EL (cell line): ENCODE data around the gene TMEM100.

ENCODE experiments used
- DNase-seq: peaks from one replicate; pipeline ENCODE4 v3.0.0-alpha.2; 2016

The TMEM100 gene, protein sequence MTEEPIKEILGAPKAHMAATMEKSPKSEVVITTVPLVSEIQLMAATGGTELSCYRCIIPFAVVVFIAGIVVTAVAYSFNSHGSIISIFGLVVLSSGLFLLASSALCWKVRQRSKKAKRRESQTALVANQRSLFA

GRCh38 chr17:55722742-55723487 lies at the start of gene TMEM100:
Gene TMEM100, minus strand, starts transcription at chr17:55722864. Its CDS starts 1,794 bp downstream, at chr17:55721070.
- DNase-seq: peak; percentile 59

DNA sequence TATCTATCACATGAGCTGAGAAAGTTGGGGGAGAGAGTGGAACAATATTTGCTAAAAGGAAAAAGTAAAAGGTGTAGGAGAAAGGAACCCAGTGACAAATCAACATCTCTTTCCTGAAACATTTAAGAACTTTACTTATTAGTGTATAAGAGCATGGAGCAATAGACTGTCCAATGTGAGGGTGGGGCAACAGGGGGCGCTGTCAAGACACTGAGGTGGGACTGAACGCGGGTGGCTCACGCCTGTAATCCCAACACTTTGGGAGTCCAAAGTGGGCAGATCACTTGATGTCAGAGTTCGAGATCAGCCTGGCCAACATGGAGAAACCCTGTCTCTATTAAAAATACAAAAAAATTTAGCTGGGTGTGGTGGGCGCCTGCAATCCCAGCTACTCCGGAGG lies 49.4 kb upstream of the TMEM100 start:
- no peak for DNase-seq

DNA sequence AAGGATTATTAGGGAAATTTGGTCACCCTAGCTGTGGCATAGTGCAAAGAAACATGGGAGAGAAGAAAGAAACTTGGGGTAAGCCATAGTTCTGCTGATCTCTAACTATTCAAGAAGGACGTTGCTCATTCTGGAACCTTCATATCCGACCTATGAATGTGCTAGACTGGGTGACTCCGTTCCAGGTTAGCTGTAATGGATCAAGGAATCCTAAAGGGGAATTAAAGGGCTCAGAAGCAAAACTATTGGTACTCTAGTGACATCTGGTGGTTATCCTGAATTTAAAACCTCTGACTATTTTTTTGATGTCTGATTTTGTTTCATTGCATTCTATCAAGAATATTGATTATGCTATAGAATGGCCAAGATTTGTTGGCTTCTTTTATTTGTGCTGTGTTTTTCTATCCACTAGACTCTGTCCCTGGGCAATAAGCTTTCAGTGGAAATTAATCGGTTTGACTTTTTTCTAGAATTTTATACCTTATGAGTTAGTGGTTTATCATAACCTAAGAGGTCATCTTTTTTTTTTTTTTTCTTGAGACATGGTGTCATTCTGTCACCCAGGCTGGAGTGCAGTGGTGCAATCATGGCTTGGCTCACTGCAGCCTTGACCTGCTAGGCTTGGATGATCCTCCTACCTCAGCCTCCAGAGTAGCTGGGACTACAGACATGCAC lies 47.7 kb upstream of the TMEM100 start:
- DNase-seq: peak; percentile 64

GRCh38 chr17:55769625-55770000 lies 46.9 kb upstream of the TMEM100 start:
- DNase-seq: peak; percentile 83

GRCh38 chr17:55768936-55769624 lies 46.4 kb upstream of the TMEM100 start:
- DNase-seq: peak; percentile 45

DNA sequence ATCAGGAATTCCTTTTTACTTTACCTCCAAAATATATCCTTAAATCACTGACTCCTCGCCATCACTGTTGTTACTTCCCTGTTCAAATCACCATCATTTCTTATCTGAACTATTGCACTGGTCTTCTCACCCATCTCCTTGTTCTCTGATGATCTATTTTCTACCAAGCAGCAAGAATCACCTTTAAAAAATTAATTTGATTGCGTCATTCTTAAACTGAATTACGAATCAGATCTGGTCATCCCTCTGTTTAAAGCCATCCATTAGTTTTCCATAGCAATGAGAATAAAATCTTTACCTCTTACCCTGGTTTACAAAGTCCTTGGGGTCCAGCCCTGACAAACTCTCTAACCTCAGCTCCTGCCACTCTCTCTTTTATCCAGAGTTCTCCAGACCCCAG lies 42.8 kb upstream of the TMEM100 start:
- DNase-seq: no peak

- no peak for DNase-seq
Measured at GRCh38 chr17:55764610-55765009, 41.9 kb upstream of the TMEM100 start.

DNA sequence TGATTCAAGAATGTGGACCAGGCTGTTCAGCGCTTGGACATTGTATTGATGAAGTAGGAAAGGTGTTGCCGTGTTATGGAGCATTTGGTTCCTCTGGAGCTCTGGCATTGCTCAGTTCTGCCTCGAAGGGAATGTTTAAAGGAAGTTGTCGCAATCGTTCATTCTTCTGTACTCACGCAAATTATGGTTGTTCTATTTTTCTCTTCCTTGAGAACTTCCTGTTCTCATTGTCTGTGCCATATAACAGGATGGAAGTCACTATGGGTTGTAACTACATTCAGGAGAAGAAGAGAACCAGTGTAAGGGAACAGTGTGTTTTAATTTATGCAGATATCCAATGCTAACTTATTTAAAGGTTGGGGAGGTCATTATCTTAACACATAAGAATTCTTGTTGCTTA lies 41.2 kb upstream of the TMEM100 start:
- DNase-seq: peak; percentile 4

- DNase-seq: no peak
Measured at GRCh38 chr17:55762086-55762858, 39.6 kb upstream of the TMEM100 start.

DNA sequence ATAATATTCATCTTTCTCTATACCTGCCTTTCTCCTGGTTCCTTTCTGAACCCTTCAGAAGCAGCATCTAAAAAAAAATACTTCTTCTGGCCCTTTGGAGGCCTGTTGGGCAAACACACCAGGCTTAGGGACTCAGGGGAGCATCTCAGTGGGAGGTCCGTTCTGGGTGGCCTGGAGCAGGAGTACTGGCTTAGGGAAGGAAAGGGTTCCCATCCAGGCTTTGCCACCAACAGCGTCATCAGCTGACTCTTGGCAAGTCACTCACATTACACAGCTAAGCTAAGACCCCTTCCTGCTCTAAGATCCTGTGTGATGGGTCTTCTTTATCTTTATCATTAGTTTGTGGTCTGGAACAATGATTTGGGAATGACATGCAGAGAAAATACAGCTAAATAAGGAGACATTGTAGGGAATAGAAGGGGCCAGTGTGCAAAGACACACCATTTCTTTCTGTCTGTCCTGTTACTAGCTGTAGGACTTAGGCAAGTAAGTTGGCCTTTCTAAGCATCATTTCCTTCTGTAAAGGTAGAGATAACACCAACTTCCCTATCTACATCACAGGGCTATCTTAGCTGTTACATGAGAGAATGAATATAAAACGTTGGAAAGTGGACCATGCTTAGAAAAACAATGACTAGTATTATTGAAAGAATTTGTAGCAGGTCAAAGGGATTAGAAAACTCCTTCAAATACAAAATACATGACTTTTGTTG lies 38.1 kb upstream of the TMEM100 start:
- DNase-seq: no peak

DNA sequence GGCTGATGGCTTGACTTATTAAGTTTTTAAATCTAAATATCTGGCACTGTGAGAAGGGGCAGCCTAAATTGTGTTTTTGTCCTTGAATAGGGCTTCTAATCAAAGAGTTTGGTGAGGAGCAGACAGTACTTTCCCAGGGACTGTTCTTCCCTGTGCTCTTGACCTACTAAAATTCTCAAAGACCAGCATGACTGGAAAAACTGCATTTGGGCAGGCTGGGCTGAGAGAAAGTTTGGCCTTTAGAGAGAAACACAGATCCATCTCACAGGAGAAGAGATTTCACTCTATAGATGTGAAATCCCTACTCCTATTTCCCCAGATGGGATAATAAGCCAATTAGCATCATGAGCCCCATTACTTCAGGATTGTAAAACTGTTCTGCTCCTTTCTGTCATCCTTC lies 35.5 kb upstream of the TMEM100 start:
- no peak for DNase-seq

DNA sequence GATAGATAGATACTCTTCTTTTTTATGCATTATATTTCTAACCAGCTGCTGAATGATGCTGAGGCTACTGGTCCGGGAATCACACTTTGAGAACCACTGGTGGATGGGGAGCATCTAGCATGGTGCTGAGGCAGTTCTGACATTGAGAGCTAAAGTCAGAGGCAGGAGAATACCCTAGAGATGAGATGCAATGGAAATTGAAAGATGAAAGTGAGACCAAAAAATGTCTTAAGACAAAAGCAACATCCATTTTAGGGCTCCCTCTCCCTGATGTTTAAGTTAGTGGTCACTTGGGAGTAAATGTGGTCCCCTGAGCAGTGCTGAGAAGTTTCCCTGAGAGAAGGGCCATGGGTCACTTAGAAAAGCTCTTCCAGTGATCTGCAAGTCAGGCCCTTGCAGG lies 35.0 kb upstream of the TMEM100 start:
- DNase-seq: no peak

- DNase-seq: no peak
Measured at GRCh38 chr17:55756689-55757088, 34.0 kb upstream of the TMEM100 start.

DNA sequence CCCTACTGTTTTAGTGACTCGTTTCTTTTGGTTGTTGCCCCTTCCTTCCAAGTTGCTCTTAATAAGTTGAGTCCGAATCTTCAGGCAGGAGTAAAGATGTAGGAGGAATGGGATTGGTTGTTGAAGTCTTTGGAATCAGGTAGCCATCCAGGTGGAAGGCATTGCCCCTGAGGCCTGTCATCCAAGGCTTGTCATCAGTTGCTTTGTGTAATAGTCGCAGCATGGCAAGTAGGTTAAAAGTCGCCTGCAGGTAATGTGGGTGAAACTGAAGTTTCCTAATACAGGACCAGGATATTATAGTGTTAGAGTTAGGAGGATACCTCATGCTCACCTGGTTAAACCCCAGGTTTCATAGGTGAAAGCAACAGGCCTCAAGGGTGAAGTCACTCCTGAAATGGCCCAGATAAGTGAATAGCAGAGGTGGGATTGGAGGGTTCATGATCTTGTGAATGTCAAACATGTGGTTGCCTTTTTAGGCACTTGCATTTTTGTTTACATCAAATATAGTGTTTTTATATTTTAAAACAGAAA lies 29.1 kb upstream of the TMEM100 start:
- DNase-seq: no peak

DNA sequence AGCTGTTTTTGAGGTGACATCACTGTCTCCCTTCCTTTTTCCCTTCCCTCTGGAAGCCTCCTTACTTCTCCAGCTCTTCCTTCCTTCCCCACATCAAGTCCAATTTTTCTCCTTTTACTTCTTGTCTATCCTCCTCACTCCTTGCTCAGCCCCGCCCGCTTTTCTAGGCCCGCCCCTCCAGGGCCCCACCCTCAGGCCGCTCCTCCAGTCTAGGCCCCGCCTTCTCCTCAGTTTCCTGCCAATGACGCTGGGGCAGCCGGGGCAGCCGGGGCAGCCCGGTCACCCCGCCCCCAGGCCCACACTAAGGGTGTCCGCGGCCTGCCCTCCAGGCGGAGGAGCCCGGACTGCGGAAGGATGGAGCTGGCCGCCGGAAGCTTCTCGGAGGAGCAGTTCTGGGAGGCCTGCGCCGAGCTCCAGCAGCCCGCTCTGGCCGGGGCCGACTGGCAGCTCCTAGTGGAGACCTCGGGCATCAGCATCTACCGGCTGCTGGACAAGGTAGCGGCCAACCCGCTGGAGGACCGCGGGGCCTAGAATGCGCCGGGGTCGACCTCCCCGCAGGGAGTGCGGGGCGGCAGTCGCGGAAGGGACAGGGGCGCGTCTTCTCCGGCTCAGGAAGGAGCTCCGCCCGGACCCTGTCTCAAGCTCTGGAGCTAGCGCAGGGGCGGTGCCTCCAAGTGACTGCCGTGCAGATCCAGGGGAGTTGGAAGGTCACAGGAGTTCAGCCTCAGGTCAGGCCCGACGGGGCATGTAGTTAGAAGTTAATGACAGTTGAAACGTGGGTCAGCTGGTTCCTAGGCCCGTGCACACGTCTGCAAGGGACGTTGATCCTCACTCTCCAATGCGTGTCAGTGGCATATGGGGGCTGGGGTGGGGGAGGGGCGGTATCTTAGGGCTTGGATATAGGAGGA lies 28.3 kb upstream of the TMEM100 start, which contains the start of gene PCTP:
Gene PCTP (plus strand): TSS at position 302 of the 908 bp plus-strand sequence. CDS start 53 bp downstream, at position 355.
- DNase-seq: peak; percentile 95

DNA sequence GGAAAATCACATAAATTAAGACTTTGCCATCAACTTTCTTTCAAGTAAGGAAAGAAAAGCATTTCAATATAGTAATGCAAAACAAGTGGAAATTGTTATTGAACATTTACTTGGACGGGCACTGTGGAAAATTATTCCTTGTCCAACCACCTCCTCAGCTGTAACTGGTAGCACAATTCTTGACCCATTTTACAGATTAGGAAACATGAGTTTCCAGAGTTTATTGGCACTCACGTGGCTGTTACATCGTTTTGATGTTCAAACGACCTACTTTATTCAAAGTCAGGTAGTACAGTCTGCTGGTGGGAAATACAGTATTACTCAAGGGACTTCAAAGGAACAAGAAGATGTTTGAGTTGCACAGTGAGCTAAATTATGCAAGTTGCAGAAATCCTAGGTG lies 27.3 kb upstream of the TMEM100 start:
- DNase-seq: no peak

- DNase-seq: no peak
Measured at GRCh38 chr17:55748841-55749240, 26.2 kb upstream of the TMEM100 start.

- DNase-seq: no peak
Measured at GRCh38 chr17:55747209-55747608, 24.5 kb upstream of the TMEM100 start.

- no peak for DNase-seq
Measured at GRCh38 chr17:55746466-55746865, 23.8 kb upstream of the TMEM100 start.

DNA sequence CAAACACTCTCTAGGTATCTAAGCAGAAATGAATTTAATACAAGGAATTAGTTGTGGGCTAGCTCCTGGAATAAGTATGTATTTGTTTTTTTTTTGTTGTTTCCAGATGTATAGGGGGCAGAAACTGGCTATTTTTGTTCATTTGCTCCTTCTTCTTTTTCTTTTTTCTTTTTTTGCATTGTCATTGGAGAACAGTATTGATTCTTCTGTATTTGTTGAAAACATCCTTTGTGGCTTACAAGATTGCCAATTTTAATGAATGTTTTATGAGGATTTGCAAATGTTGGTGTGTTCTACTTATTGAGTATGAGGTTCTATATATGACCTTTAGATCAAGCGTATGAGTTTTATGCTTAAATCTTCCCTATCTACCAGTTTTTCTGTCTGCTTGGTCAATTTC lies 22.6 kb upstream of the TMEM100 start:
- no peak for DNase-seq
